ENCODE data around the gene SF1.
A peak's percentile ranks its signal among the peaks of the same experiment; 100 is the strongest.

The SF1 gene

GRCh38 chr11:64768300-64768694 lies 10.0 kb downstream of the SF1 start:
- Histone ChIP-seq H3K27ac (peak overlapping the region in 1 of 2 donors; percentile 74), H3K4me3 (no peak overlapping the region)
- no peak for DNase-seq (ENCODE audit: low spot score)
- no peak for TF ChIP-seq CTCF (IDR thresholded peaks at IDR 0.05)

GRCh38 chr11:64767344-64768299 lies 10.7 kb downstream of the SF1 start:
- Histone ChIP-seq H3K4me3 (no peak overlapping the region), H3K27ac (peak overlapping the region; percentile 23 to 74)
- peak; percentile 84 for DNase-seq (ENCODE audit: low spot score)
- peak; percentile 75 for TF ChIP-seq CTCF (IDR thresholded peaks at IDR 0.05)

GRCh38 chr11:64766881-64767280 lies 11.5 kb downstream of the SF1 start:
- H3K4me3 ChIP-seq: no peak overlapping the region
- no peak for TF ChIP-seq CTCF (IDR thresholded peaks at IDR 0.05)
- DNase-seq (ENCODE audit: low spot score): no peak
- H3K27ac ChIP-seq: peak overlapping the region; percentile 23 to 74

GRCh38 chr11:64765851-64766665 lies 12.3 kb downstream of the SF1 start:
- no peak for TF ChIP-seq CTCF (IDR thresholded peaks at IDR 0.05)
- Histone ChIP-seq H3K4me3 (no peak overlapping the region), H3K27ac (peak overlapping the region in 1 of 2 donors; percentile 74)
- no peak for DNase-seq (ENCODE audit: low spot score)

GRCh38 chr11:64765291-64765850 lies 13.0 kb downstream of the SF1 start:
- no peak for DNase-seq (ENCODE audit: low spot score)
- H3K4me3 ChIP-seq: no peak overlapping the region
- no peak for TF ChIP-seq CTCF (IDR thresholded peaks at IDR 0.05)
- H3K27ac ChIP-seq: no peak overlapping the region

- no peak overlapping the region for H3K4me3 ChIP-seq
- H3K27ac ChIP-seq: no peak overlapping the region
- TF ChIP-seq CTCF (IDR thresholded peaks at IDR 0.05): no peak
- no peak for DNase-seq (ENCODE audit: low spot score)
These were observed 13.6 kb downstream of the SF1 start for GRCh38 chr11:64764753-64765152.
